ENCODE data around the gene RELL2. TPM values are rescaled to one million over a fixed set of nuclear protein-coding genes. Genes with fewer than 3 reads are reported as not detected.

RELL2 gene
- total RNA-seq, 1 donor from 2014 or later = 0.85 TPM

DNA sequence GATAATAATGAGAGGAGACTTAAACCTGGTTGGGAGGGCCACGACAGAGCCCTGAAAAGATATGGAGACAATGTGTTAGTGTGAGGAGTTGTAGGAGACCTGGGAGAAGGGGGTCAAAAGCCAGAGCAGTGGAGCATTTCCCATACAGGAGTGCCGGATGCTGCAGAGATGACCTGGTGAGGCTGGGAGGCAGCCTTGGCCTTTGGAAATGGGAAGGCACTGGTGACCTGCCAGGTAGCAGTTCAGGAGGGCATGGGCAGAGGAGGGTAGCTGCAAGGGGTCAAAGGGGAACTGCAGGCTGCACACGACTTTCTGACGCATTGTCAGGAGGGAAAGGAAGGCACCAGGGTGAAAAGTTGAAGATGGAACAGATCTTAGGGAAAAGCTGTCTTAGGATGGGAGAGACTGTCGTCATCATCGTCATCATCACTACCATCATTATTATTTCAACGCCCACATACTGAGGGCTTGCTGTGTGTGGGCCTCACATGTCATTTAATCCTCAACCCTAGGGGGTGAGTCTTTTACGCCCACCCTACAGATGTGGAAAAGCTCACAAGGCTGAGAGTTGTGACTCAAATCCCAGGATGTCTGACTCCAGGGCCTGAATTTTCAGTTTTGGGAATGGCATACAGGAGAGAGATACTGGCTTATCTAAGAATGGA lies 31.9 kb downstream of the RELL2 start:
- no peak for ATAC-seq
- DNase-seq (ENCODE audit: low spot score) = no peak

DNA sequence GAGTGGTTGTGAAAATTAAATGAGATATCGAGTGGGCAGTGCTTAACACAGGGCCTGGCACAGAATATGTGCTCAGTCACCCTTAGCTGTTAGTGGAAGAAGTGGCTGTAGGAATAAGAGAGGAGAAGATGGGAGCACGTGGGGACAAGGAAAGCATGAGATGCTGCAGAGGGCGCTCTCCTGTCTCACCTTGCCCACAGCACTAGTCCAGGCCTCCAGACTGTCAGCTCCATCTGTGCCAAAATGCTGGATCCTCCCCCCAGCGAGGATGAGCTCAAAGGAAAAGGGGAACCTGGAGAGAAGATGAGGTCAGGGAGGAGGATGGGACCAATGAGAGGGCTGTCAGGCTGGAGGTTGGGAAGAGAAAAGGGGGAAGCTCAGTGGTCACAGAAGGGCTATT lies 32.7 kb downstream of the RELL2 start:
- intact Hi-C loops (cut with DNase I) = no loop called here
- DNase-seq (ENCODE audit: low spot score) = no peak
- no peak for ATAC-seq

More for the DNA sequence above, 31.9 kb downstream of the RELL2 start:
- intact Hi-C loops (cut with DNase I) = no loop called here

DNA sequence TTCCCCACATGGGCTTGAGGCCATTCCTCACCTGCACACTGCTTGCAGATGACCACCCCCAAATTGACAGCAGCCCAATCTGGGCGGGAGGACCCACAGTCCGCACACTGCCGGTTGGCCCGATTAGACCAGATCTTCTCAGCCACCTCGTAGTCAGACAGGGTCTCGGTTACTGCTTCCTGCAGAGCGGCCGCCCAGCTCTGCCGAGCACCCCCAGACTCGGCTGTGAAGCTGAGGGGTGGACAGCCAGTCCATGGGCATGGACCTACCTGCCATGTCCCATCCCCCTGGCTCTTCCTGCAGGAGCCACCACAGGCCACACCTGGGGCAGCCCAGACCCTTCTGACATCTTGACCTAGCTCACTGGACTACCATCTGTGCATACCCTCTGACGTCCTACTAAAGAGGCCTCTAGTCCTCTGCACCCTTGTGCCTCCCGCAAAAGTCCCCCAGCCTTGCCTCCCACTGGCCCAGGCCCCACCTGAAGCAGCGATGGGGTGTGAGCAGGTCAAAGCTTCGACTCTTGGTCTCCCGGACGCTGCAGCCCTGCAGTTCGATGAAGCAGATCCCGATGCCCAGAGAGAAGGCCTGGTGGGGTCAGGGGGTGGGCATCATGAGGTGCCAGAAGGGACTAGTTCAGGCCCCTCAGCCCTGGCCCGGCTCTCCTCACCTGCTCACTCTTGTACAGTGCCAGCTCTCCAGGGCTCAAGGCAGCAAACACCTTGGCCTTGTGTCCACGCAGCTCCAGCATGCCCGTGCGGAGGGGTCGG lies 35.5 kb downstream of the RELL2 start:
- intact Hi-C loops (cut with DNase I) = no loop called here
- no peak for ATAC-seq
- DNase-seq (ENCODE audit: low spot score) = no peak

DNA sequence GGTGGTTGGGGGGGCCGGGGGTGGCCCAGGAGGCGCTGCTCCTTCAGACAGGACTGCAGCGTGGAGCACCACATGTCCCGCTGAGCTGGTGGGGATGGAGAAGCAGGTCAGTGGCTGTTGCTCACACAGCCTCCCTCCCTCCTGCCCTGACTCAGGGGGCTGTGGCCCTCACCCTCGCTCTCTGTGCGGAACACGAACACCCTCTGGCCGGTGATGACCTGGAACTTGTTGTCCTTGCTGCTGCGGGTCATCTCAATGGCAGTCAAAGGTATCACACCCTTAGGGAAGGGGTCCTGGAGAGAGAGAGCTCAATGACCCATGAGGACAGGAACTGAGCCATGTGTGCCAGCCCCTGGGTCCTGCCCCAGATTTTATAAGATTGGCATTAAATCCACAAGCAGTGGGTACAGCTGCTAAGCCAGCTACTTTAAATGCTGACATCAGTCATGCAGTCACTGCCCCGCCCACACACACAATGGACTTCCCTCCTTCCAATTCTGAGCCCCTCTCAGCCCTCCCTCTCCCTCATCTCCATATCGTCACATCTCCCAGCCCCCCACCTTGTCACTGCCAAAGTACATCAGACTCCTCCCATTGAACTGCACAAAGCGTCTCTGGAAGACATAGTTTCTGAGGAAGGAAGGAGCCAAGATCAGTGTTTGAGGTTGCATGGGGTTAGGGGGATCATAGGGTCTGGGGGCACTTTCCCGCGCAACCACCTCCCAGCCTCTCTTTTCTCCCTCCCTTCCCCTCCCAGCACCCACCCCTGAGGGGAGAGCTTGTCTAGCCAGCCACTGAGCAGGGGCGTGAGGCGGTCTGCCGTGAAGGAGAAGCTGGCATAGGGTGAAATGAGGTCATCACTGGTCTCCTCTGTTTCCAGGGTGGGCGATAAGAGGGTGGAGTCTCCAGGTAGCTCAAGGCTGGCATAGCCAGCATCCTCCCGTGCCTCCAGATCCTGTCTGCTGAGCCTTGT lies 36.3 kb downstream of the RELL2 start:
- no peak for ATAC-seq
- intact Hi-C loops (cut with DNase I) = no loop called here
- no peak for DNase-seq (ENCODE audit: low spot score)

DNA sequence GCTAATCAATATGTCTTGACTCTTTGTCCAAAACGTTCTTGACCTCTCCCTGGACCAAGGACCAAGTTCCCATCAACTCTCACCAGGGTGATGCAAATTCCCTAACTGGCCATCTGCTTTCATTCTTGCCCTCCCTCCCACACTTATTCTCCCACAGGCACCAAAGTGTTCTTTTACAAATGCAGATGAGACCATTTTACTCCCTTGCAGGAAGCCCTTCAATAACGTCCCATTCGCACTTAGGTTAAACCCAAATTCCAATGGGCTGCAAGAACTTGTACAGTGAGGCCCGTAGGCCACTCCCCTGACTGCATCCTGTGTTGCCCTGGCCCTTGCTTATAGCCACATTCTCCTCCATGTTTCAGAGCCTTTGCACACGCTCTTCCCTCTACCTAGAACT lies 38.0 kb downstream of the RELL2 start:
- no peak for DNase-seq (ENCODE audit: low spot score)
- no peak for ATAC-seq
- intact Hi-C loops (cut with DNase I) = no loop called here

DNA sequence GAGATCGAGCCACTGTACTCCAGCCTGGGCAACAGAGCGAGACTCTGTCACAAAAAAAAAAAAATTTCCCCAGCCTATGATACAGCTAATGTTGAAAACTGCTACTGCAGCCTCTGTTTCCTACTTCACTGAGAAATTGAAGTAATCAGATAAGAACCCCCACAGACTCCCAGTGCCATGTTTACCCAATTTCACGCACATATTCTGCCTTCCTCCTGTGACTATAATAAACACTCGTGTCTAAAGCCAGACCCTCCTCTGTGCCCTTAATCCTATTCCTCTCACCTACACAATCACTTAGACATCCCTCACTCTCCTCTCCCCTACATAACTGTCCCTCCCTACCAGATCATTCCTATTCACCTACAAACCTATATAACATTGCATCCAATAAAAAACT lies 38.9 kb downstream of the RELL2 start:
- intact Hi-C loops (cut with DNase I) = no loop called here
- no peak for ATAC-seq
- no peak for DNase-seq (ENCODE audit: low spot score)

DNA sequence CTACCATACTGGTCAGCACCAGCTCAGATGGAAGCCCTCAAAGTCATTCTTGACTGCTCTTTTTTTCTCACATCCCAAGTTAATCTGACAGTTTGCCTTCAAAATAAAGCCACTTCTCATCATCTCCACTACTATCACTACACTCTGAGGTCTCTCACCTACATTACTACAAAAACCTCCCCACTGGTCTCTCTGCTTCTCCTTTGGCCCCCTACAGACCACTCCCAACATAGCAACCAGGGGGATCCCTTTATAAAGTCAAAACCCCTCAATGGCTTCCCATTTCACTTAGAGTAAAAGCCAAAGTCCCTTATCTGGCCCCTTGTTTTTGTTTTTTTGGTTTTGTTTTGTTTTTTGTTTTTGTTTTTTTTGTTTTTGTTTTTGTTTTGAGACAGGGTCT lies 40.6 kb downstream of the RELL2 start:
- DNase-seq (ENCODE audit: low spot score) (no peak), ATAC-seq (no peak)
- intact Hi-C loops (cut with DNase I) = no loop called here

DNA sequence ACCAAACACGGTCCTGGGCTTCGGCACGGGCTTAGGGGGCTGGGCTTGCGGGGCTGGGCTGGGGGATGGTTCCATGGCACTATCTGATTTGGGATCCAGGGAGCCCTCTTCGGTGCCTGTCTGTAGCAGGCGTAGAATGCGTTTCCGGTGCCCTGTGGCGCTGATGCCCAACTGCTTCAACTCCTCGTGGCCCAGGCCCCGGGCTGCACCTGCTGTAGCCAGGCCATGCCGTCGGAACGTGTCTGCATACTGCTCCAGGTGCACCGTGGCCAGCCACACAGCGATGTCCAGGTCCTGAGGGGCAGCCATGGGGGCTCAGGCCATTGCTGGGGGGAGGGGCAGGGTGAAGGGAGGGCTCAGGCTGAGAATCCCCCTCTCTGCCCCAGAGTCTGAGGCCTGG lies 43.4 kb downstream of the RELL2 start:
- intact Hi-C loops (cut with DNase I) = no loop called here
- ATAC-seq = no peak
- DNase-seq (ENCODE audit: low spot score) = no peak

DNA sequence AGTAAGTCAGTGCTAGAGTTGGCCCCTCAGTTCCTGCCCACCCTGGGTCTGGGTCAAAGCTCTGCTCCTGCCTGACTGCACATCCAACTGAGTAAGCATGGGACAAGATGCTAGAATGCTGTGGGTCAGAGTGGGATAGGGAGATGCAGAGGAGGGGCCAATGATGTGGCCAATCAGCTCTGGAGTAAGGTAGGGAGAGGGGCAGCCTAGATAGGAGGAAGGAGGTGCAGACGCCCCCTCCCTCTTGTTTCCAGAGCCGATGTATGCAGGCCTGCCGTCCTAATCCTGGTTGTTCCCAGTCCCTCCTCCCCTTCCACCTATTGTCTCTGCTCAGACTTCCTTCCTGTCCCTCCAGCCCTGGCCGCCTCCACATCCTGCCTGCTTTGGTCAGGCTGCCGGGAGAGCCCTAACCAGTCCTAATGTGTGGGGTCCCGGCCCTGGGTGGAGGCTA lies 44.0 kb downstream of the RELL2 start:
- DNase-seq (ENCODE audit: low spot score) (no peak), ATAC-seq (peak; percentile 18)
- intact Hi-C loops (cut with DNase I) = no loop called here

DNA sequence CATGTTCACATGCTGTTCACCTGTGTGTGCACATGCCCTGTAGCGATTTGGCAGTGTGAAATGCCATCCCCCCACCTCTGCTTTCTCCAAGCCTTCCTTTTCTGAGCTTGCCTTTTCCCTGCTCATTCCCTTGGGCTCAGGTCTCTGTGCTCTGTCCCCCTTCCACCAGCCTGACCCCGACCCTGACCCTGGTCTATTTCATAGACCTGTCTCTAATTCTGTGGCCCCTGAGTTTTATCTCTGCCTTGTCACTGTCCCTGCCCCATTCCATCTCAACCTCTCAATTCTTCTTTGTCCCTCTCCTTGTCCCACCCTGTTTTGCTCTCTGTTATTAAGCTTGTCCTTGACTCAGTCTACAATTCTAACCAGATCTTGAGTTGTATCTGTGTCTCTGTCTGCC lies 44.5 kb downstream of the RELL2 start:
- DNase-seq (ENCODE audit: low spot score) (no peak), ATAC-seq (no peak)
- intact Hi-C loops (cut with DNase I) = no loop called here

DNA sequence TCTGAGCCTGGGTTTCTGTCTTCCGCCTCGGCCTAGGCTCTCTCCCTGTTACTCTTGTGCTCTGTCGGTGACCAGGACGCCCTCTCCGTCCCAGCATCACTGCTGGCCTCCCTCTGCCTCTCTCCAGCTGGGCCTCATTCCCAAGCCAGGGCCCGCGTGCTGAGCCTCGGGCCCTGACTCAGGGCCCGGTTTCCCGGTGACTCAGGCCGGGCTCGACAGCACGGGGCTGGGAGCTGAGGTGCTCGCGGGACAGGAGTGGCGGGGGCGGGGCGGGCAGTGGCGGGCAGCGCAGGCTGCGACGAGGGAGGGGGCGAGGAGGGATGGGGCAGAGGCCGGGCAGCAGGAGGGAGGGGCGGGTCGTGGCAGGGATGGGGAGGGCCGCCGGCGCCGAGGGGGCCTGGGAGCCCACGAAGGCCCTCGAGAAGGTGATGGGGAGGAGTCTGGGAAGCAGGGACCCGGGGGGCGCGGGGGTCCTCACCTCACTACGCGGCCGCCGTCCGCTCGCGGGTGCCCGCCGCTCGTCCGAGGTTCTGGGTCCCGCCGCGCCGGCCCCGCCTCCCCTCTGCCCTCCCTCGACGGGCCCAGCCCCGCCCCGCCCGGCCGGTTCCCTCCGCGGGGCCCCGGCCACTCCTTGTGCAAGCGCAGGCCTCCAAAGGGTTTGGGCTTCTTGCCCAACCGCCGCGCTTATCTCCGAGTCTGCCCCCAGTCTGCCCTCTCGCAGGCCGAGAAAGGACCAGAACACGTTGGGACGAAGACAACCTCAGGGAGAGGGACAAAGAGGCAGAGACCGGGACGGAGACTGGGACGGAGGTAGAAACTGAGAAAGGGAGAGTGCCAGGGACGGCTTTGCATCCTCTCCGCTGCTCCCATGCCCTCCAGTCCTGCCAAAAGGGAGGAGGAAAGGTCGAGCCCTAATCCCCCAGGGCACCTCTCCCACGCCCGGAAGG lies 45.2 kb downstream of the RELL2 start, which contains the start of gene ARAP3:
Gene ARAP3 (minus strand): TSS at position 536 of the 947 bp plus-strand sequence. CDS start 1,744 bp downstream, outside the sequence.
- intact Hi-C loops (cut with DNase I) = no loop called here
- DNase-seq (ENCODE audit: low spot score) (peak; percentile 85), ATAC-seq (peak; percentile 89)

DNA sequence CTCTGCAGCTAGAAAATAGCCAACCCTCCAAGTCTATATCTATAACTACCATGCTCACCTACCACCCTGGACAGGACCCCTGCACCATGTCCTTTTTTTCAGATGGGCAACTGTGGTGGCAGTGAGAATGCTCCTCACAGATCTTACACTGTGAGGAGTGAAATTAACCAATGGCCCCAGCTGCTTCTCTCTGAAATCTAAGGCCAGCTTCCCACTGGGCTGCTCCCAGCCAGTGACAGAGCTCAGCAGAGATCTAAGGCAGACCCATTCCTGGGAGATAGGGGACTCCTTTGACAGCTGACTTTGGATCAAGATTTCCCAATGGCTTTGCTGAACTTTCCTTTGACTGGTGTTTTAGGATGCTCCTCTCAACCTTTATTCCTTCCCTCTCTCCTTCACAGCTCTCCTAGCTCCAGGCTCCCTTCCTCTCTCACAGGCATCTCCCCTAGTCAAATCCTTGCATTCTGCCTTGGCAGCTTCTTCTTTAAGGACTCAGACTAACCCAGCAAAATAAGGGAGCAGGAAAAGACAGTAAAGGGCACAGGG lies 46.9 kb downstream of the RELL2 start:
- intact Hi-C loops (cut with DNase I) = no loop called here
- DNase-seq (ENCODE audit: low spot score) = no peak
- ATAC-seq = no peak

DNA sequence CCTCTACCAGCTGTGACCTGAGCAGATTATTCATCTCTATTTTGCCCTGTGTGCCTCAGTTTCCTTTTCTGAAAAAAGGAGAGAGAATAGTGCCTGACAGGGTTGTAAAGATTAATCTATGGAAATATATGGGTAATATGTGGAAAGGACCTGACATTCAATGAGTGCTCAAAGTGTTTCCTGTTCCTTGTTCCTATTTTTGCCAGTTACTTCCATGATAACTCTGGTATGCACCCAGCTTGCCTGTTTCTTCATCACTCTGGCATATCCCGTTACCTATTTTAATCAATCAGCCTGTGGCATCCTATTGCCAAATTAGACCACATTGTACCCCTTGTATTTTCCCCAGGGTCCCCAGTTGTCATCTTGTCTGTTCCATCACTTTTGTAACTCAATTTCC lies 48.8 kb downstream of the RELL2 start:
- ATAC-seq (no peak), DNase-seq (ENCODE audit: low spot score) (no peak)
- intact Hi-C loops (cut with DNase I) = no loop called here

DNA sequence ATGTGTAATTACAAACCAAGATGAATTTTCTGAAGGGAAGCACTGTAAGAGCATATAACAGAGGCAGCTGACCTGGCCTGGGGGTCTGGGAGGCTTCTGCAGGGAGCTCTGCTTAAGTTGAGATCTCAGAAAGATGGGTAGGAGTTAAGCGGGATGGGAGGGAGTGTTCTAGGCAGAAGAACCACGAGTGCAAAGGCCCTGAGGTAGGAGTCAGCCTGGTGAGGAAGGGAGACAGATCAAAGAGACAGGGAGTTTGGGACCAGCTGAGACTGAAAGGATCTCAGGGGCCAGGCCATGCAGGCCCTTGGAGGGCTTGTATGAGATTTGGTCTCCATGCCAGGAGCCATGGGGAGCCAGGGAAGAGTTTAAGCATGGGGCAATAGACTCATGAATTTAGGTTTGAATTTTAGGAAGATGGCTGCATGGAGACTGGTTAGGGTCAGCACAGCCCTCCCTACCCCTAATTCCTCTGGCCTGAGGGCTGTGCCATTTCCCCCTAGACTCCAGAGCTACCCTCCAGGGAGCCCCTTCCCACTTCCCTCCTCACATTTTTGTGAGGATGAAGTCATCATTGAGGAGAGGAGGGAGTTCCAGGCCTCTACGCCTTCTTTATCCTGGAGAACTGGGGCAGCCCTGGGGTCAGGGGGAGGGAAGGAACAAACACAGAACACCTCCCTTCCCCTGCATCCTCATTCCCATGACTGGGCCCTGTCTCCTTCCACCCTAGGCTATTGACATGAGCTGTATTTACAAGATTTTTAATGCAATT lies 50.0 kb downstream of the RELL2 start:
- ATAC-seq (no peak), DNase-seq (ENCODE audit: low spot score) (no peak)
- intact Hi-C loops (cut with DNase I) = no loop called here

Data from sciatic nerve (tissue), 2 donors.